NCI-H526 (cell line): ENCODE results near the gene RNF31.
A peak's percentile ranks its signal among the peaks of the same experiment; 100 is the strongest.
"Not testable (repeated sequence)": the region's sequence is repeated elsewhere in the genome, so short reads cannot be mapped to it uniquely, and the experiment has no call there.

Experiments used
- DNase-seq, 2 experiments: peaks; one replicate each; lab custom pipeline; 2025; lab: John Stamatoyannopoulos, UW

Gene RNF31

GRCh38 chr14:24146978-24147760, at the start of gene RNF31:
TSS of gene RNF31 (plus strand) at chr14:24147498. CDS start at chr14:24147699, 201 bp downstream.
- peak; percentile 95 to 99 for DNase-seq

- no peak for DNase-seq
Measured at GRCh38 chr14:24098229-24098926, 48.9 kb upstream of the RNF31 start.

GRCh38 chr14:24098927-24099813, 48.1 kb upstream of the RNF31 start:
- DNase-seq = no peak

- DNase-seq = no peak
Measured at GRCh38 chr14:24100197-24100981, 46.9 kb upstream of the RNF31 start.

- DNase-seq = no peak
Measured at GRCh38 chr14:24100982-24101494, 46.3 kb upstream of the RNF31 start.

GRCh38 chr14:24102357-24103048, 44.8 kb upstream of the RNF31 start:
- no peak for DNase-seq

- DNase-seq = no peak
Measured at GRCh38 chr14:24103451-24103850, 43.8 kb upstream of the RNF31 start.

- DNase-seq = not testable (repeated sequence)
Measured at GRCh38 chr14:24105609-24106239, 41.6 kb upstream of the RNF31 start.

- DNase-seq = no peak
Measured at GRCh38 chr14:24106672-24107271, 40.5 kb upstream of the RNF31 start.

GRCh38 chr14:24108336-24108874, 38.9 kb upstream of the RNF31 start:
- no peak for DNase-seq

GRCh38 chr14:24110060-24110459, 37.2 kb upstream of the RNF31 start:
- DNase-seq = no peak

GRCh38 chr14:24110523-24110922, 36.8 kb upstream of the RNF31 start:
- DNase-seq = no peak

- no peak for DNase-seq
Measured at GRCh38 chr14:24113379-24113800, 33.9 kb upstream of the RNF31 start.

GRCh38 chr14:24113801-24114531, 33.3 kb upstream of the RNF31 start:
- peak; percentile 90 to 92 for DNase-seq

- peak; percentile 99 for DNase-seq
Measured at GRCh38 chr14:24114532-24115421, 32.5 kb upstream of the RNF31 start, which contains the start of the genes DCAF11 and NRL. TSS of gene DCAF11 (plus strand) at chr14:24114777. CDS start at chr14:24115595, 818 bp downstream. TSS of gene NRL (minus strand) at chr14:24114949. CDS start at chr14:24082848, 32,101 bp downstream.

- no peak for DNase-seq
Measured at GRCh38 chr14:24115422-24116127, 31.7 kb upstream of the RNF31 start.
